BLaER1 treated with 17β-estradiol and CSF1 and Interleukin-3, amounts not matched to agents 10 nM and 100 nM (cell line): ENCODE measurements around the gene FBXO48.

Experiments
- H3K27ac ChIP-seq, 11 experiments: shearing (Covaris generic); formaldehyde crosslinking; 2 replicates each; pipeline ENCODE4 v1.8.1; 2022
- H3K27me3 ChIP-seq, 11 experiments: shearing (Covaris generic); formaldehyde crosslinking; 2 replicates each; pipeline ENCODE4 v1.8.1; 2022
- H3K36me3 ChIP-seq, 11 experiments: shearing (Covaris generic); formaldehyde crosslinking; 2 replicates each; pipeline ENCODE4 v1.8.1; 2022
- H3K4me1 ChIP-seq, 10 experiments: shearing (Covaris generic); formaldehyde crosslinking; 2 replicates each; pipeline ENCODE4 v1.8.1; 2022
- H3K4me2 ChIP-seq, 11 experiments: shearing (Covaris generic); formaldehyde crosslinking; 2 replicates each; pipeline ENCODE4 v1.8.1; 2022
- H3K4me3 ChIP-seq, 10 experiments: shearing (Covaris generic); formaldehyde crosslinking; 2 replicates each; pipeline ENCODE4 v1.8.1; 2022
- H3K9ac ChIP-seq, 11 experiments: shearing (Covaris generic); formaldehyde crosslinking; 2 replicates each; pipeline ENCODE4 v1.8.1; 2022
- H3K9me3 ChIP-seq, 11 experiments: shearing (Covaris generic); formaldehyde crosslinking; replicated peaks in 1 of 11; 2 replicates each; pipeline ENCODE4 v1.8.1; 2022
- H4K20me1 ChIP-seq, 11 experiments: shearing (Covaris generic); formaldehyde crosslinking; 2 replicates each; pipeline ENCODE4 v1.8.1; 2022
- Cebpa-rat ChIP-seq, 11 experiments: shearing (Covaris generic); IDR thresholded peaks; 2 replicates each; pipeline ENCODE4 v1.8.1; 2022

The FBXO48 gene

DNA sequence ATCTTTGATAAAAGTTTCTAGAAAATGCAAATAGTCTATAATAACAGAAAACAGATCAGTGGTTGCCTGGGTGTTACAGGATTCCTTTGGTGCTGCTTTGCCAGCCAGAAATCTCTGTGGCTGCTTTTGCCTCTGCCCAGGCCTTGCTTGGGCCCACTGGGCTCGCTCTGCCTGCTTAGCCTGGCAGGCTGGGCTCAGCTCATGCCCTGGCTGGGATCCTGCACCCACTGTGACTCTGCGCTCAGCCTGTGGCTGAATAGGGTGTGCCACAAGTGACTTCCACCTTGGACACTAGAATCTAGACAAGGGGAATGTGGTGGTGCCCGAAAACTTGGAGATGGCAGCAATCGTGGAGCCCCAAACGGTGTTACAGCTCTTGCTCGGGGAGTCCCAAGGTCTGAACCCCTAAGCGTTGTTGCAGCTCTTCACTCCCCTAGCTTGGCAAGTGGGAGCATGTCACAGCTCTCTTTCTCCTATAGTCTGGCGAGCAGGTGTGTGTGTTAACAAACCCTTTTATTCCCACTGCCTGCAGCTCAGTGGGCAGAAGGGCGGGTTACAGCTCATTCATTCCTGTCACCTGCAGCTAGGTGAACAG, 50.9 kb downstream of the FBXO48 start:
- H3K36me3 ChIP-seq, result 0 out of 22 replicates have a peak, but pooled peaks cover 0 to 3% (median 0%) of the 10 kb centered on the region in 11 experiments
- TF ChIP-seq Cebpa-rat (IDR thresholded peaks at IDR 0.05), result no peak
- H3K4me1 ChIP-seq, result peaks cover 48 to 75% (median 63%) of the 10 kb centered on the region in 10 experiments
- no peaks in the 10 kb centered on the region for H4K20me1 ChIP-seq
- H3K27me3 ChIP-seq, result no peaks in the 10 kb centered on the region
- no peak overlapping the region for H3K4me3 ChIP-seq
- H3K4me2 ChIP-seq, result no peak overlapping the region
- H3K27ac ChIP-seq, result no peak overlapping the region
- peaks cover 0 to 19% (median 14%) of the 10 kb centered on the region in 11 experiments; a peak in 18 of 22 replicates for H3K9me3 ChIP-seq
- no peak overlapping the region for H3K9ac ChIP-seq

DNA sequence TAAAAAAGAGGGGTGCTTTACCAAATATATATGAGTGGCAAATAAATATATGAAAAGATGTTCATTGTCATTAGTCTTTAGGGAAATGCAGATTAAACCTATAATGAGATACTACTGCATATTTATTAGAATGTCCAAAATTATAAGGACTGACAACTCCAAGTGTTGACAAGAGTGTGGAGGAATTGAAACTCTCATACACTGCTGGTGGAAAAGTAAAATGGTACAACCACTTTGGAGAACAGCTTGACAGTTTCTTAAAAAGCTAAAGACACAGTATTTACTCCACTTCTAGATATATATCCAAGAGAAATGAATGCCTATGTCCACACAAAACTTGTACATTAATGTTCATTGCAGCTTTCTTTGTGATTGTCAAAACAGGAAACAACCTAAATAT, 51.6 kb downstream of the FBXO48 start:
- Histone ChIP-seq H3K9me3 (peaks cover 0 to 19% (median 14%) of the 10 kb centered on the region in 11 experiments; a peak in 18 of 22 replicates), H3K4me1 (peaks cover 53 to 78% (median 64%) of the 10 kb centered on the region in 10 experiments), H3K4me2 (no peak overlapping the region)

DNA sequence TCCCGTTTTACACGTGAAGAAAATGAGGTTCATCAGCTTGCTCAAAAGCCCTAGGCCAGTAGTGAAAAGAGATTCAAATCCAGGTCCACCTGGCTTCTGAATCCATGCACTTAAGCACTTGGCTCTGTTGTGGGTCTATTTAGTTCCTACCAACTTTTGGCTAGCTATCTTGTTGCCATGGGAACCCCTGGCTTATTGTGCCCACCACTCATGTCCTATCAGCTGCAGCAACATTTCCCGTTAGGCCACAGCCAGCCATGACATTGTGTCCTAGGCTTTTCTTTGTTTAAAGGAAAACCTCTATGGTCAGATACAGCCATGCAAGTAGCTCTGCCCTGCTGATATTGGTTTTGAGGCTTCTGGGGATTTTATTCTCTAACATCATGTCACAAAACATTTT, 52.2 kb downstream of the FBXO48 start:
- Histone ChIP-seq H3K4me3 (no peak overlapping the region), H4K20me1 (no peaks in the 10 kb centered on the region), H3K36me3 (0 out of 22 replicates have a peak, but pooled peaks cover 0 to 3% (median 0%) of the 10 kb centered on the region in 11 experiments), H3K9me3 (peaks cover 0 to 20% (median 14%) of the 10 kb centered on the region in 11 experiments; a peak in 18 of 22 replicates), H3K4me1 (peaks cover 46 to 80% (median 60%) of the 10 kb centered on the region in 10 experiments), H3K9ac (no peak overlapping the region), H3K4me2 (0 out of 22 replicates have a peak overlapping the region, but pooled peaks of 2 of the 11 experiments have one; percentile 0), H3K27me3 (no peaks in the 10 kb centered on the region), H3K27ac (no peak overlapping the region)
- TF ChIP-seq Cebpa-rat (IDR thresholded peaks at IDR 0.05), result no peak

More for the DNA sequence above, 51.6 kb downstream of the FBXO48 start:
- Histone ChIP-seq H3K27me3 (no peaks in the 10 kb centered on the region), H3K4me3 (no peak overlapping the region), H3K36me3 (0 out of 22 replicates have a peak, but pooled peaks cover 0 to 3% (median 0%) of the 10 kb centered on the region in 11 experiments), H3K9ac (no peak overlapping the region), H4K20me1 (no peaks in the 10 kb centered on the region), H3K27ac (no peak overlapping the region)
- TF ChIP-seq Cebpa-rat (IDR thresholded peaks at IDR 0.05), result no peak

DNA sequence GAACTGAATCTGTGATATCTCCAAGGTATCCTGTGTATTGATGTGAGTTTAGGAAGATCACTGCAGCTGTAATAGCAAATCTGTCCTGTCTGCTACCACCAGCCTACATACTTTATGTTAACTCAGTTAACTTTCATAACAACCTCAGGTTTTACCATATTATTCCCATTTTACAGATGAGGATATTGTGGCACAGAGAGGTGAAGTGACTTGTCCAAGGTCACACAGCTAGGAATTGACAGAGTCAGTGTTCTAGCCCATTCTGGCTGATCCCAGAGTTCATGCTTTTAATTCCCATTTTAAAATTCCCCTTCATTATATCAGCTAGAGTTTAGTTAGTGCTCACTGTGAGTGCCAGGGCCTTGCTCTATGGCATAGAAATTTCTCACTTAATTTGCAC, 52.6 kb downstream of the FBXO48 start:
- Histone ChIP-seq H3K36me3 (0 out of 22 replicates have a peak, but pooled peaks cover 0 to 3% (median 0%) of the 10 kb centered on the region in 11 experiments), H3K4me3 (no peak overlapping the region), H3K9ac (no peak overlapping the region), H3K27ac (no peak overlapping the region), H3K4me1 (peaks cover 42 to 77% (median 60%) of the 10 kb centered on the region in 10 experiments), H3K4me2 (no peak overlapping the region), H3K9me3 (peaks cover 0 to 23% (median 14%) of the 10 kb centered on the region in 11 experiments; a peak in 18 of 22 replicates), H3K27me3 (no peaks in the 10 kb centered on the region), H4K20me1 (no peaks in the 10 kb centered on the region)
- no peak for TF ChIP-seq Cebpa-rat (IDR thresholded peaks at IDR 0.05)

DNA sequence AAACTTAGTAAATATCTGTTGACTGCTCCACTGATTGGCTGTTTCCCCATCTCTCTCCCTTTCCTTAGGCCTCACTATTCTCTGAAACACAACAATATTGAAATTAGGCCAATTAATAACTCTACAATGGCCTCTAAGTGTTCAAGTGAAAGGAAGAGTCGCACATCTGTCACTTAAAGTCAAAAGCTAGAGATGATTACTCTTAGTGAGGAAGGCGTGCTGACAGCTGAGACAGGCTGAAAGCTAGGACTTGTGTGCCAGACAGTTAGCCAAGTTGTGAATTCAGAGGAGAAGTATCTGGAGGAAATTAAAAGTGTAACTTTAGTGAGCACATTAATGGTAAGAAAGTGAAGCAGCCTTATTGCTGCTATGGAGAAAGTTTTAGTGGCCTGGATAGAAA, 53.6 kb downstream of the FBXO48 start:
- no peak for TF ChIP-seq Cebpa-rat (IDR thresholded peaks at IDR 0.05)
- Histone ChIP-seq H3K4me2 (peak overlapping the region in 5 of 11 experiments; percentile 4 to 83 (median 12); a peak in 7 of 22 replicates), H4K20me1 (no peaks in the 10 kb centered on the region), H3K4me3 (no peak overlapping the region), H3K27ac (0 out of 22 replicates have a peak overlapping the region, but pooled peaks of 1 of the 11 experiments have one; percentile 8), H3K27me3 (no peaks in the 10 kb centered on the region), H3K36me3 (0 out of 22 replicates have a peak, but pooled peaks cover 0 to 3% (median 0%) of the 10 kb centered on the region in 11 experiments), H3K9me3 (peaks cover 0 to 32% (median 20%) of the 10 kb centered on the region in 11 experiments; a peak in 18 of 22 replicates), H3K9ac (no peak overlapping the region), H3K4me1 (peaks cover 35 to 72% (median 51%) of the 10 kb centered on the region in 10 experiments)

DNA sequence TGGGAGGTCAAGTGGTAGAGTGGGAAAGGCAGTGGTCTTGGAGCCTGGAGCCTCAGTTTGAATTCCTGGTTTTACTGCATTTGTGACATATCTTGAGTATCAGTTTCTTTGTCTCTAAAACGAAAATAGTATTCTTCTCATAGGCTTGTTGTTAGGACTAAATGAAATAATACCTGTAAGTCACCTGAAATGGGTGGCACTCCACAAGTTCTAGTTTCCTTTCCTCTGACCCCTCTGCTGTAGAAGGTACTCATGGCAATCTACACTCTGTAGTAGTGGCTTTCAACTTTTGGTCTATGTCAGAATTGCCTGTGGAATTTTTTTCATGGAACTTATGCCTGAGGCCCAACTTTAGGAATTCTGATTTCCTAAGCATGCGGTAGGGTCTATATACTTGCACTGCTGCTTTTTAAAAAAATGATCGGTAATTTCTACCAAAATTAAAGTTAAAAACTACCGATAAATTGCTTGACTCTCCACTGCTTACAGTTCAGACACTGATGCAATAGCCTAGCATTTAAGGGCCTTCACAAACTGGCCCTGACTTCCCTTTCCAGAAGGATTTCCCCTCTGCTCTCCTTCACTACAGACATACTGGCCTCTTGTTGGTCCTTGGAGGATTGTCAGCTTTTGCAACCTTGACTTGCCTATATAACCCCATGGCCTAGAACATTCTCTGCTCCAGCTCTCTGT, 54.8 kb downstream of the FBXO48 start:
- H3K4me3 ChIP-seq, result peak overlapping the region in 8 of 10 experiments; percentile 5 to 34 (median 12); a peak in 7 of 20 replicates
- no peaks in the 10 kb centered on the region for H3K27me3 ChIP-seq
- peak overlapping the region in 10 of 11 experiments; percentile 2 to 80 (median 67); a peak in 19 of 22 replicates for H3K27ac ChIP-seq
- peak overlapping the region; percentile 73 to 89 (median 82) for H3K4me2 ChIP-seq
- H3K9me3 ChIP-seq, result peaks cover under 1 to 37% (median 24%) of the 10 kb centered on the region in 11 experiments; a peak in 19 of 22 replicates
- no peak; a peak in 1 of 22 replicates for TF ChIP-seq Cebpa-rat (IDR thresholded peaks at IDR 0.05)
- no peaks in the 10 kb centered on the region for H4K20me1 ChIP-seq
- peak overlapping the region in 9 of 11 experiments; percentile 13 to 72 (median 44); a peak in 18 of 22 replicates for H3K9ac ChIP-seq
- 0 out of 22 replicates have a peak, but pooled peaks cover 0 to 3% (median 0%) of the 10 kb centered on the region in 11 experiments for H3K36me3 ChIP-seq
- peaks cover 23 to 60% (median 39%) of the 10 kb centered on the region in 10 experiments for H3K4me1 ChIP-seq

DNA sequence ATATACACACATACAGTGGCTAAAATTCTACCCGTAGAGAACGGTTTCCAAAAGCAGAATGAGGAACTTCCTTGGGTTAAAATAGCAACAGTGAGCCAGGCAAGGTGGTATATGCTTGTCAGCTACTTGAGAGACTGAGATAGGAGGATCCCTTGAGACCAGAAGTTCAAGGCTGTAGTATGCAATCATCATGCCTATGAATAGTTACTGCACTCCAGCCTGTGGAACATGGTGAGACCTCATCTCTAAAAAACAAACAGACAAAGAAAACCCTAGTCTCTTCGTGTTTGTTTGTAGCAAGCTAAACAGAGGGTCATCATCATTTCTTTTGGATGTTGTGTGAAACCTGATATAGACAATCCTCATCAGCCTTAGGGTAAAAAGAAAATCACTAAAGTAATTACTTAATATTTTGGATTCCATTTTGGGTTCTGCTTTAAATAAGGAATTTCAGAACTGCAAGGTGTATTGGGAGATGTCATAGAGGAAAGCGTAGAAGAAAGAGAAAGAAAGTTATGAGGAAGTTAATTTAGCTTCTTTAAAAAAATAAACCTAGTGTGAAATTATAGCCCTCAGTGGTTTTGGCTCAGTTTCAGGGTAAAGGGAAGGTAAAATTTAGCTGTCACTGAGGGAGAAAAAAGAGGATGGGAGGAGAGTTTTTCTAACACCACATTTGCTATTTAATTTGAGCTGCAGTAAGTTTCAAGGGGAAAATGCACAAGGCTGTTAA, 55.5 kb downstream of the FBXO48 start:
- H3K27ac ChIP-seq, result peak overlapping the region in 10 of 11 experiments; percentile 2 to 80 (median 67); a peak in 19 of 22 replicates
- peak overlapping the region in 8 of 10 experiments; percentile 5 to 34 (median 12); a peak in 7 of 20 replicates for H3K4me3 ChIP-seq
- peak overlapping the region in 9 of 11 experiments; percentile 13 to 72 (median 44); a peak in 18 of 22 replicates for H3K9ac ChIP-seq
- 0 out of 22 replicates have a peak, but pooled peaks cover 0 to 2% (median 0%) of the 10 kb centered on the region in 11 experiments for H3K36me3 ChIP-seq
- H3K4me1 ChIP-seq, result peaks cover 19 to 60% (median 38%) of the 10 kb centered on the region in 10 experiments
- no peaks in the 10 kb centered on the region for H3K27me3 ChIP-seq
- H4K20me1 ChIP-seq, result no peaks in the 10 kb centered on the region
- H3K4me2 ChIP-seq, result peak overlapping the region; percentile 73 to 89 (median 82)
- no peak for TF ChIP-seq Cebpa-rat (IDR thresholded peaks at IDR 0.05)
- peaks cover 8 to 37% (median 25%) of the 10 kb centered on the region in 11 experiments; a peak in 20 of 22 replicates for H3K9me3 ChIP-seq
